GM04504 (cell line): Measurements from ENCODE around the gene TELO2.

Source experiments
- DNase-seq: peaks from one replicate; pipeline ENCODE4 v3.0.0-alpha.2; 2012; ENCODE audit warnings: low read depth

TELO2 gene

GRCh38 chr16:1498899-1499676 lies 5.9 kb downstream of the TELO2 start:
- no peak for DNase-seq

DNA sequence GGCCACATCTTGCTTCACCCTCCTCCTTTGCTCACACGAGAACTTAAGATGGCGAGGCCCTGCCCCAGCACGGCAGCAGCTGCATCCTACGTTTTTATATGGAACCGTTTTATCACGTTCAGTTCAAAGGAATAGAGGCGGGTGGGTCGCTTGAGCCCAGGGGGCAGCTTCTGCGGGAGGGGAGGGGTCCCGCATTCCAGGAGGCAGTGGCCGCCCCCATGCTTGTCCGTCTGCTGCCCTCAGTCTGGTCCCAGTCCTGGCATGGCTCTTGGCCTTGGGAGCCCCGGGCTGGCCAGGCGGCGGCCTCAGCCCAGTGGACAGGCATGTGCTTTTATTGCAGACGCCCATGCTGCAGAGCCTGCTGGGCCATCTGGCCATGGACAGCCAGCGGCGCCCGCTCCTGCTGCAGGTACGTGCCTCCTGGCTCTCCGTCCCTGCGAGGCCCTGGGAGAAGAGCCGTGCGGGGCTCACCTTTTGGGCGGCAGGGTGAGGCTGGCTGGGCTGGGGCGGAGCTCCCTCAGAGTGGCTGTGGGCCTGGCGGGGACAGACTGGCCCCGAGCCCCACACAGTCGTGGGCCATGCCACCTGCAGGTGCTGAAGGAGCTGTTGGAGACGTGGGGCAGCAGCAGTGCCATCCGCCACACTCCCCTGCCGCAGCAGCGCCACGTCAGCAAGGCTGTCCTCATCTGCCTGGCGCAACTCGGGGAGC lies 6.8 kb downstream of the TELO2 start:
- DNase-seq: no peak

DNA sequence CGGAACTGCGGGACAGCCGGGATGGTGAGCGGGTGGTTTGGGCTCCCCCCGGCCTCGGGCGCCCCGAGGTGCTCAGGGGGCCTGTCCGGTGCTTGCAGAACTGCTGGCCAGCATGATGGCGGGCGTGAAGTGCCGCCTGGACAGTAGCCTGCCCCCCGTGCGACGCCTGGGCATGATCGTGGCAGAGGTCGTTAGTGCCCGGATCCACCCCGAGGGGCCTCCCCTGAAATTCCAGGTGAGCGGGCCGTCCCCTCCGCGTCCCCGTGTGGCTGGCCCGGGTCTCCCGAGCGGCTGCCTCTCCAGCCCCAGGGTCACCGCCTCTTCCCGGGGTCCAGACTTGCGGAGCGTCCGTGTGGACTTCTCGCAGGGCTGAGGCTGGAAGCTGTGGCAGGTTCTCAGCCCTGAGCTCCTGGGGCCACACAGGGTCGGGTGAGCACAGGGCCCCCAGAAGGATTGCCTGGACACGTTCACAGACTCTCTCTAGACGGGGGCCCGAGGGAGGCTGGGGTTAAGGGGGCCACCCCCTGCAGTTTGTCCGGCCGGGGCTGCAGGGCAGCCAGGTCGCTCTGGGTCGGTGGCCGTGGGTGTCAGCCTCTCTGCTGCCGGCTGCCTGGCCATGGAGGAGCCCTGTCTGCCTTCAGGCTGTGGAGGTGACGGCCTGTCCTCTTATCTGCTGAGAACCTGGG lies 7.4 kb downstream of the TELO2 start:
- no peak for DNase-seq

GRCh38 chr16:1501630-1502029 lies 8.5 kb downstream of the TELO2 start:
- DNase-seq: no peak

- DNase-seq: no peak
Observed at GRCh38 chr16:1502092-1503004, 9.2 kb downstream of the TELO2 start.

DNA sequence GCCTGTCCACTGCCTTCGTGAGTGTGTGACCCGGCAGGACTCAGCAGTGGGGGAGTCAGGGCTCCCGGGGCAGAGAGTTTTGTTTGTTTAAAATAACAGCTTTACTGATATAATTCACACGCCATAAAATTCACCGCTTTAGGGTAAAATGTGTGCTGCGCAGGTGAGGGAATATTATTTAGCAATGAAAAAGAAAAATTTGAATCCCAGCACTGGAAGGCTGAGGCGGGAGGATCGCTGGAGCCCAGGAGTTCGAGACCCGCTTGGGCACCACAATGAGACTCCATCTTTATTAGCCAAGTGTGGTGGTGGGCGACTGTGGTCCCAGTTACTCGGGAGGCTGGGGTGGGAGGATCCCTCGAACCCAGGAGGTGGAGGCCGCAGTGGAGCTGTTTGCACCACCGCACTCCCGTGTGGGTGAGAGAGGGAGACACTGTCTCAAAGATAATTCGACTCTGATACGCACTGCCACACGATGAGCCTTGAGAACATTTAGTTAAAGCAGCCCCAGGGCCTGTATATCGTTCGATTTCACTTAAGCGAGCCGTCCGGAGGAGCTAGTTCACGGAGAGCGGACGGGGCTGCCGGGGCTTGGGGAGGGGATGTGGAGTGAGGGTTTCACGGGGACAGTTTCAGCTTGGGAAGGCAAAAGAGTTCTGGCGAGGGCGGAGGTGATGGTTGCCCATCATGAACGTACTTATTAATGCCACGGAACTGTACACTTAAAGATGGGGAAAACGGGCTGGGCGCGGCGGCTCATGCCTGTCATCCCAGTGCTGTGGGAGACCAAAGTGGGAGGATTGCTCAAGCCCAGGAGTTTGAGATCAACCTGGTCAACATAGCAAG lies 10.2 kb downstream of the TELO2 start:
- no peak for DNase-seq

DNA sequence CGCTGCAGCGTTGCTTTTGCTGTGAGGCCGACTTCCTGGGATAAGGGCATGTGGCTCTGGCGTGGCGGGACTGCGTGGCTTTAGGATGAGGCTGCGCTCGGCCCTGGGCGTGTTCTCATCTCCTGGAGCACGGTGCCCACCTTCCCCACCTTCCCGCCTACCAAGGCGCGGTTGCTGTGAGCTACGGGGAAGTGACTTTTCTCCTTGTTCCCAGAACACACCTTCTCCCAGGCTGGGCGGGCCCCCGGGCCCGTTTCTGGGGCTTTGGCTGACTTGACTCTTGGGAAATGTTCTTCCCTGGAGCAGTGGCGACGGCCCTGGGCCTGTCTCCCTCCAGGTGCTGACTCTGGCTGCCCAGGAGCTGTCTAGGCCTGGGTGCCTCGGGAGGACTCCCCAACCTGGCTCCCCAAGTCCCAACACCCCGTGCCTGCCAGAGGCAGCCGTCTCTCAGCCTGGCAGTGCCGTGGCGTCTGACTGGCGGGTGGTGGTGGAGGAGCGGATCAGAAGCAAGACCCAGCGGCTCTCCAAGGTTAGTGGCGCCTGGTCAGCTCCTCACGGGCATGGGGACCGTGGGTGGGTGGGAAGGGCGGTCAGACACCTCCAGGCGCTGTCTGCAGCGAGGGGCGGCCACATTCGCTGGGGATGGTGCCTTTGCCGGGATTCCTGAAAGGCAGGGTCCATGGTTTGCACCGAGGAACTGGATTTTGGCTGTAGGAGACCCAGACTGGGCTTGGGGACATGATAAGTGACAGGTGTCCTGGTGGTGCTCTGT lies 12.1 kb downstream of the TELO2 start:
- no peak for DNase-seq

- no peak for DNase-seq
Observed at GRCh38 chr16:1505912-1506311, 12.8 kb downstream of the TELO2 start.

- no peak for DNase-seq
Observed at GRCh38 chr16:1506494-1507213, 13.5 kb downstream of the TELO2 start.

GRCh38 chr16:1508494-1509187 lies 15.5 kb downstream of the TELO2 start:
- DNase-seq: no peak

DNA sequence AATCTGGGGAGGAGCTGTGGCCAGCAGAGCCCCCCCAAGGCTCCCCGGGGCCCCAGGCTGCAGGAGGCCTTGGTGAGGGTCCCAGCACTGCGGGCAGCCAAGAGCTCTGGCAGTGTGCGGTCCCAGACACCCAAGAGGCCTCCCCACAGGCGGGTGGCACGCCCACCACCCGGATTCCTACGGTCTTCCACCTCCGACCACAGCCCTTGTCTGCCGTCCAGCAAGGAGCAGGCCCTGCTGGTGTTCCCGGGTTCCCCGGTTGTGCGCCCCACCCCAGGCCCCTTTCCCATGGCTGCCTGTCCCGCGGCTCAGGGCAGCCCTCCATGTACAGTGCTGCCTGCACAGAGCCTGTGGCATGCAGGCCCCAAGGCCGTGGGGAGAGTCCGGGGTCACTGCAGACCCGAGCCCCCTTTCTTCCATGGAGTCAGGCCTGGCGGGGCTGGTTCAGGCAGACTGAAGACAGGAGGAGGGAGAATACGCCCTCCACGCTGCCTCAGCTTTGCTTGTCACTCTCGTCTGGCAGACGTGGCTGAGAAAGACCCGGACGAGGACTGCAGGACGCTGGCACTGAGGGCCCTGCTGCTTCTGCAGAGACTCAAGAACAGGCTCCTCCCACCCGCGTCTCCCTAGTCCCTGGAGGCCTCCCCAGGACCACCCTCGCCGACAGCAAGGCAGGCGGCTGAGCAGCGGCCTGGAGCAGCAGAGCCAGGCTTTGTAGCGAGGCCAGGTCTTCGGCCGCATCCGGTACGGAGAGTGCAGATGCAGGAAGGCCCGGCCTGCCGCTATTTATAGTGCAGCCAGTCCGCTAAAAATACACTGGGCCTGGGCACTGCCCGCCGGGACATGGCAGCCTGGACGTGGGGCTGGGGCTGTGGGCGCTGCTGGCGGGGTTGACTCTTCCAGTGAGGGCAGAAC lies 16.4 kb downstream of the TELO2 start:
- DNase-seq: no peak

DNA sequence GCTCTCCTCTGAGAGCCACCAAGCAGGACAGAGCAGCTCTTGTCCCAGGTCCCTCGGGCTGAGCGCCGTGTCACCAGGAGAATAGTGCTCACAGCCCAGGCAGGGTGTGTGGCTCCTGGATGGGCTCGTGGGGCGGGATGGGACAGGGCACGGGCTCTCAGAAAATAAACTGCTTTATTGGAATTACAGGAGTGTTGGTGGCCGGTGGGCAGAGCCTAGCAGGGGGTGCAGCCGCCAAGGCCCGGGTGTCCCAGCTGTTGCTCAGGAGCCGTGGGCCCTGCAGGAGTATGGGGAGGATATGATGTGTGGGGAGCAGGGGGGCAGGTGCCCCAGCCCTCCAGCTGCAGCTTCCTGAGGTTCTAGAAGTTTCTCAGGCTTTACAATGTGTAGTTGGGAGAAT lies 17.1 kb downstream of the TELO2 start:
- DNase-seq: no peak

DNA sequence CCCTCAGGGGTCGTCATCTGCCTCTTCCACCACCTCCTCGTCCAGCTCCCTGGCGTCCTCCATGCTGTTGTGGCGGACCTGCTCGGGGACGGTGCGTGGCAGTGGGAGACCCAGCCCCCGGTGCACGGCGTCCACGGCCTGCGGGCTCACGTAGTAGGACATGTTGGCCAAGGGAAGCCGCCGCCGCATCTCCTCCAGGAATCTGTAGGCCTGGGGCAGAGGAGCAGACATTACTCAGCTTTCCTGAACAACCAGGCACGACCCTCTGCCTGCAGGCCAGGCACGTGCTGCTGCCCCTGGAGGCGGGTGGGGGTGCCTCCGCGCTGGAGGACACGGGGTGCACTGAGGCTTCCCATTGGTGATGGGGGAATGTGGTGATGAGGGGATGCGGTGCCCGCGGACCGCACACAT lies 17.8 kb downstream of the TELO2 start:
- no peak for DNase-seq

GRCh38 chr16:1511662-1512569 lies 18.8 kb downstream of the TELO2 start:
- no peak for DNase-seq

DNA sequence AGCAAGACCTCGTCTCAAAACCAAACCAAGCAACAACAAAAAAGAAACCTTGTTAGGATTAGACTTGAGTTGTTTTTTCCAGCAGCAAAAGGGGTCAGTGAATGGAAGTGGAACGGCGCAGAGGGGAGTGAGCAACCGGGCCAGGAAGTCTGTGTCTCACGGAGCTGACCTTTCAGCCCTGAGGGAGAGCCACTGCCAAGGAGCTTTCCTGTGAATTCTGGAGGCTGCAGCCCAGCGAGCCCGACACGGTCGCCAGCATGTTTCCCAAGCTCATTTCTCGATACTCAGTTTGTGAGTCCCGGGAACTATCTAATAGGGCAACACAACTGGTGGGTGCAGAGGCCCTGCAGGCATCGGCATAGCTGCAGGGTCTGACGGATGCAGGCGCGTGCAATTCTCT lies 19.6 kb downstream of the TELO2 start:
- DNase-seq: no peak

GRCh38 chr16:1514507-1514906 lies 21.3 kb downstream of the TELO2 start:
- DNase-seq: no peak

DNA sequence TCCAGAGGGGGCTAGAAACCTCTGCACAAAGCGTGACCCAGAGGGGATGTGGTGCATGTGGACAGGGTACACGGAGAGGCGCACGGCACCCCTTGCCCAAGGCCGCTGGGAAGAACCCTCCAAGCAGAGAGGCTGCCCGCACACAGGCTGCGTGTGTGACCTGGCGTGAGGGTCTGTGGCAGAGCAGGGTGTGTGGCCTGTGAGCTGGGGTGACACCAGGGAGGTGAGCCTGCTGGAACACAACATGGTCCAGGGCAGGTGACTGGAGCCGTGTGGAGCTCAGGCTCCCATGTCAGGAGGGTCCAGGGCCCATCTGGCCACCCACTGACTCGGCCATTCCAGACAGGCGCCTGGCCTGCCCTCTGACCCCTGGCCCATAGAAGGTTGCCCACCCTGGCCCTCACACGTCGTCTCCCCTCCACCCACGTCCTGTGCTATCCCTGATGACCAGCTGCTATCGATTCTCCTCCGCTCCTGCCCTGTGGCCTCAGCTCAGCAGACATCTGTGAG lies 25.5 kb downstream of the TELO2 start:
- no peak for DNase-seq
